ENCODE data around the gene NAALAD2.

- TF ChIP-seq CTCF (conservative IDR thresholded peaks at IDR 0.05 in 1 of 2, IDR thresholded peaks at IDR 0.05 in 1 of 2; ENCODE audit: low read depth in 1 of 2, low read length in 2 of 2): no peak
- no peak for TF ChIP-seq EZH2 (IDR thresholded peaks at IDR 0.05; ENCODE audit: low read length, missing control alignments)
These were observed 95.3 kb downstream of the NAALAD2 start for GRCh38 chr11:90229791-90230190.
